Kidney (tissue), 11 donors: Measurements from ENCODE around the gene TUBA3E. TPM values are rescaled to one million over a fixed set of nuclear protein-coding genes. Genes with fewer than 3 reads are reported as not detected.
"Not testable (repeated sequence)": the region's sequence is repeated elsewhere in the genome, so short reads cannot be mapped to it uniquely, and the experiment has no call there.

Source experiments
- DNase-seq, 5 donors: peaks; one replicate each; pipeline ENCODE4 v3.0.0-alpha.2; 2013 to 2020
- FAIRE-seq: peaks from 2 replicates; lab custom pipeline; 2012; peaks lifted over from hg19 to GRCh38; lab: Jason Lieb, UNC
- H3K27ac ChIP-seq, 2 donors: one replicate each; pipeline ENCODE4 v1.7.0; 2013; ENCODE audit warnings: low read depth in 2 of 2, low read length in 2 of 2, inconsistent platforms in 1 of 2
- H3K27me3 ChIP-seq: one replicate; pipeline ENCODE4 v1.7.1; 2013; ENCODE audit warnings: low read length, inconsistent platforms; ENCODE audit not compliant: control insufficient read depth, insufficient read depth
- H3K36me3 ChIP-seq, 3 donors: one replicate each; pipeline versions ENCODE4 v1.7.0 to v1.7.1; 2013; ENCODE audit warnings: low read length in 3 of 3, control low read depth in 1 of 3, inconsistent platforms in 1 of 3; ENCODE audit not compliant: insufficient read depth in 3 of 3, control insufficient read depth in 2 of 3
- H3K4me1 ChIP-seq, 3 donors: one replicate each; pipeline versions ENCODE4 v1.7.0 to v1.7.1; 2013; ENCODE audit warnings: low read length in 3 of 3, inconsistent platforms in 1 of 3, low read depth in 1 of 3; ENCODE audit not compliant: control insufficient read depth in 2 of 3, insufficient read depth in 2 of 3
- H3K4me3 ChIP-seq, 3 donors: one replicate each; pipeline versions ENCODE4 v1.7.0 to v1.8.1; 2013; ENCODE audit warnings: low read length in 3 of 3, control low read depth in 1 of 3, inconsistent platforms in 1 of 3
- H3K9ac ChIP-seq, 3 donors: one replicate each; pipeline versions ENCODE4 v1.7.0 to v1.7.1; 2013; ENCODE audit warnings: low read length in 3 of 3, control low read depth in 1 of 3, inconsistent platforms in 1 of 3
- H3K9me3 ChIP-seq, 3 donors: one replicate each; pipeline versions ENCODE4 v1.7.0 to v1.7.1; 2013; ENCODE audit warnings: low read length in 3 of 3, control low read depth in 1 of 3, inconsistent platforms in 1 of 3; ENCODE audit not compliant: control insufficient read depth in 2 of 3, insufficient read depth in 1 of 3
- intact Hi-C: fragments of 100-400 bp; cut with DNase I; formaldehyde crosslinking; loops from one replicate; pipeline ENCODE4 v1.11.1; 2022
- polyA plus RNA-seq: library from polyadenylated mRNA; stranded (reverse); fragments of 350-450 nt; fragmentation: Illumina TruSeq; extraction: RNeasy Lipid Tissue Mini Kit (QIAGEN cat#74804); gene quantifications from one replicate; pipeline ENCODE4 v1.2.3, GENCODE V29; 2014; ENCODE audit warnings: low read depth, low replicate concordance; ENCODE audit not compliant: insufficient read depth
- total RNA-seq: library from RNA; stranded (reverse); fragmentation: NEBNext Ultra II Directional; extraction: Animal tissue kit (Norgen Biotek cat#: 25700); gene quantifications from one replicate; pipeline ENCODE4 v1.2.1, GENCODE V29; 2021
- donor health status: control.
- donor health status: control.
- donor health status: DM: yes; HTN: yes; CAD: no.
- donor health status: Normal renal cell carcinoma (clear cell type).

TUBA3E gene
- total and polyA plus RNA-seq, 2 donors from 2014 or later: not detected

GRCh38 chr2:130220505-130220904, 22.3 kb upstream of the TUBA3E start:
- intact Hi-C loops, H3K4me1 ChIP-seq, H3K4me3 ChIP-seq, FAIRE-seq, H3K27ac ChIP-seq, DNase-seq, H3K9me3 ChIP-seq, H3K27me3 ChIP-seq, H3K36me3 ChIP-seq, H3K9ac ChIP-seq: not testable (repeated sequence)

GRCh38 chr2:130219147-130219546, 20.9 kb upstream of the TUBA3E start:
- H3K4me3 ChIP-seq, intact Hi-C loops, H3K36me3 ChIP-seq, FAIRE-seq, H3K4me1 ChIP-seq, H3K9ac ChIP-seq, H3K27ac ChIP-seq, DNase-seq, H3K27me3 ChIP-seq, H3K9me3 ChIP-seq: not testable (repeated sequence)

- H3K9me3 ChIP-seq, FAIRE-seq, H3K36me3 ChIP-seq, H3K4me1 ChIP-seq, DNase-seq, H3K27me3 ChIP-seq, H3K4me3 ChIP-seq, H3K27ac ChIP-seq, intact Hi-C loops, H3K9ac ChIP-seq: not testable (repeated sequence)
Measured at GRCh38 chr2:130207051-130207450, 8.8 kb upstream of the TUBA3E start.

- H3K9me3 ChIP-seq, H3K9ac ChIP-seq, H3K4me1 ChIP-seq, H3K36me3 ChIP-seq, H3K27me3 ChIP-seq, H3K27ac ChIP-seq, intact Hi-C loops, DNase-seq, H3K4me3 ChIP-seq, FAIRE-seq: not testable (repeated sequence)
Measured at GRCh38 chr2:130203150-130203549, 4.9 kb upstream of the TUBA3E start.

GRCh38 chr2:130202518-130202917, 4.3 kb upstream of the TUBA3E start:
- DNase-seq, H3K9me3 ChIP-seq, H3K4me1 ChIP-seq, FAIRE-seq, H3K9ac ChIP-seq, H3K36me3 ChIP-seq, H3K4me3 ChIP-seq, H3K27ac ChIP-seq, H3K27me3 ChIP-seq, intact Hi-C loops: not testable (repeated sequence)

- H3K27me3 ChIP-seq, H3K4me1 ChIP-seq, H3K4me3 ChIP-seq, H3K9me3 ChIP-seq, FAIRE-seq, intact Hi-C loops, H3K9ac ChIP-seq, DNase-seq, H3K27ac ChIP-seq, H3K36me3 ChIP-seq: not testable (repeated sequence)
Measured at GRCh38 chr2:130196052-130196451, 2.2 kb downstream of the TUBA3E start.

GRCh38 chr2:130195089-130195635, 3.1 kb downstream of the TUBA3E start:
- H3K36me3 ChIP-seq, H3K9me3 ChIP-seq, FAIRE-seq, H3K9ac ChIP-seq, intact Hi-C loops, H3K4me1 ChIP-seq, H3K27me3 ChIP-seq, DNase-seq, H3K4me3 ChIP-seq, H3K27ac ChIP-seq: not testable (repeated sequence)

GRCh38 chr2:130193824-130194223, 4.4 kb downstream of the TUBA3E start:
- intact Hi-C loops, H3K9ac ChIP-seq, H3K4me3 ChIP-seq, H3K27me3 ChIP-seq, H3K36me3 ChIP-seq, DNase-seq, H3K27ac ChIP-seq, H3K9me3 ChIP-seq, H3K4me1 ChIP-seq, FAIRE-seq: not testable (repeated sequence)
